Neural progenitor cell (in vitro differentiated cells): ENCODE measurements around the gene LEKR1. TPM values are rescaled to one million over a fixed set of nuclear protein-coding genes. Genes with fewer than 3 reads are reported as not detected.

Experiments used
- DNase-seq: peaks from one replicate; pipeline ENCODE4 v3.0.0-alpha.2; 2016; ENCODE audit warnings: low spot score
- H2AFZ ChIP-seq: fragments of 200-600 bp; sonication (generic); replicated peaks from 2 replicates; pipeline ENCODE4 v1.6.1; 2016; ENCODE audit warnings: antibody characterized with exemption
- H3F3A ChIP-seq: fragments of 200-600 bp; sonication (generic); 2 replicates; pipeline ENCODE4 v1.6.1; 2016; ENCODE audit warnings: antibody characterized with exemption, low read depth
- H3K27ac ChIP-seq: fragments of 200-600 bp; sonication (generic); 2 replicates; pipeline ENCODE4 v1.5.1; 2016; ENCODE audit warnings: mild to moderate bottlenecking
- H3K27me3 ChIP-seq: fragments of 200-600 bp; sonication (generic); 2 replicates; pipeline ENCODE4 v1.6.1; 2016; ENCODE audit warnings: mild to moderate bottlenecking, moderate library complexity
- H3K36me3 ChIP-seq: fragments of 200-600 bp; sonication (generic); 2 replicates; pipeline ENCODE4 v1.5.1; 2016
- H3K4me1 ChIP-seq: fragments of 200-600 bp; sonication (generic); 2 replicates; pipeline ENCODE4 v1.6.1; 2016; ENCODE audit warnings: mixed run types
- H3K4me2 ChIP-seq: fragments of 200-600 bp; sonication (generic); 2 replicates; pipeline ENCODE4 v1.6.1; 2016
- H3K4me3 ChIP-seq: fragments of 200-600 bp; sonication (generic); 2 replicates; pipeline ENCODE4 v1.5.1; 2016
- H3K79me2 ChIP-seq: fragments of 200-600 bp; sonication (generic); 2 replicates; pipeline ENCODE4 v1.6.1; 2016; ENCODE audit warnings: low read depth
- H3K9ac ChIP-seq: fragments of 200-600 bp; sonication (generic); 2 replicates; pipeline ENCODE4 v1.6.1; 2016
- H3K9me3 ChIP-seq: fragments of 200-600 bp; sonication (generic); 2 replicates; pipeline ENCODE4 v1.5.1; 2016; ENCODE audit warnings: low read depth
- H4K20me1 ChIP-seq: fragments of 200-600 bp; sonication (generic); 2 replicates; pipeline ENCODE4 v1.6.1; 2016; ENCODE audit warnings: low read depth
- H3K27ac Mint-ChIP-seq: 3 replicates; pipeline ENCODE4 v1.8.0; 2021; ENCODE audit warnings: mixed read lengths
- H3K27me3 Mint-ChIP-seq: 2 replicates; pipeline ENCODE4 v1.8.0; 2022; ENCODE audit warnings: low read depth, mild to moderate bottlenecking, inconsistent platforms, moderate library complexity, mixed read lengths; ENCODE audit not compliant: insufficient read depth
- H3K36me3 Mint-ChIP-seq: 3 replicates; pipeline ENCODE4 v1.8.0; 2021; ENCODE audit warnings: mixed read lengths
- H3K4me1 Mint-ChIP-seq: 3 replicates; pipeline ENCODE4 v1.8.0; 2021; ENCODE audit warnings: mixed read lengths
- H3K4me3 Mint-ChIP-seq: 3 replicates; pipeline ENCODE4 v1.8.0; 2021; ENCODE audit warnings: mild to moderate bottlenecking, moderate library complexity, mixed read lengths
- H3K9me3 Mint-ChIP-seq: 3 replicates; pipeline ENCODE4 v1.8.0; 2020; ENCODE audit warnings: mixed read lengths
- EZH2 ChIP-seq: fragments of 200-600 bp; sonication (generic); IDR thresholded peaks from 2 replicates; pipeline ENCODE4 v1.6.1; 2017; ENCODE audit warnings: antibody characterized with exemption, mild to moderate bottlenecking, moderate library complexity
- EZH2phosphoT487 ChIP-seq: fragments of 200-600 bp; sonication (generic); IDR thresholded peaks from 2 replicates; pipeline ENCODE4 v1.6.1; 2017; ENCODE audit warnings: antibody characterized with exemption
- total RNA-seq: library from RNA; depleted of rRNA; stranded (reverse); fragments of >200 nt; gene quantifications from 2 replicates; pipeline ENCODE4 v1.2.3, GENCODE V29; 2015; ENCODE audit warnings: low replicate concordance
- TF ChIP-seq, protein P1 (sequence below): fragments of 200-600 bp; sonication (generic); IDR thresholded peaks from 2 replicates; pipeline ENCODE4 v1.5.1; 2017; ENCODE audit warnings: antibody characterized with exemption, mild to moderate bottlenecking

The LEKR1 gene
- total RNA-seq, 1 donor from 2014 or later, result 1.9 TPM

GRCh38 chr3:157043771-157044170 is 217.6 kb downstream of the LEKR1 start:
- peaks cover 5% of the 10 kb centered on the region for H3K4me1 ChIP-seq
- no peak overlapping the region for H3K4me2 ChIP-seq
- H3K9me3 ChIP-seq, result no peaks in the 10 kb centered on the region
- no peak overlapping the region for H3K9ac ChIP-seq
- H3K36me3 Mint-ChIP-seq, result no peaks in the 10 kb centered on the region
- no peak overlapping the region for H3K27ac ChIP-seq
- H4K20me1 ChIP-seq, result no peaks in the 10 kb centered on the region
- no peaks in the 10 kb centered on the region for H3K27me3 Mint-ChIP-seq
- no peak overlapping the region for H3K27ac Mint-ChIP-seq
- TF ChIP-seq EZH2phosphoT487 (no peak), EZH2 (no peak)
- TF ChIP-seq, protein P1, sequence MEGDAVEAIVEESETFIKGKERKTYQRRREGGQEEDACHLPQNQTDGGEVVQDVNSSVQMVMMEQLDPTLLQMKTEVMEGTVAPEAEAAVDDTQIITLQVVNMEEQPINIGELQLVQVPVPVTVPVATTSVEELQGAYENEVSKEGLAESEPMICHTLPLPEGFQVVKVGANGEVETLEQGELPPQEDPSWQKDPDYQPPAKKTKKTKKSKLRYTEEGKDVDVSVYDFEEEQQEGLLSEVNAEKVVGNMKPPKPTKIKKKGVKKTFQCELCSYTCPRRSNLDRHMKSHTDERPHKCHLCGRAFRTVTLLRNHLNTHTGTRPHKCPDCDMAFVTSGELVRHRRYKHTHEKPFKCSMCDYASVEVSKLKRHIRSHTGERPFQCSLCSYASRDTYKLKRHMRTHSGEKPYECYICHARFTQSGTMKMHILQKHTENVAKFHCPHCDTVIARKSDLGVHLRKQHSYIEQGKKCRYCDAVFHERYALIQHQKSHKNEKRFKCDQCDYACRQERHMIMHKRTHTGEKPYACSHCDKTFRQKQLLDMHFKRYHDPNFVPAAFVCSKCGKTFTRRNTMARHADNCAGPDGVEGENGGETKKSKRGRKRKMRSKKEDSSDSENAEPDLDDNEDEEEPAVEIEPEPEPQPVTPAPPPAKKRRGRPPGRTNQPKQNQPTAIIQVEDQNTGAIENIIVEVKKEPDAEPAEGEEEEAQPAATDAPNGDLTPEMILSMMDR, result no peak
- no peak for DNase-seq
- no peak overlapping the region for H3K4me3 Mint-ChIP-seq
- H3K36me3 ChIP-seq, result no peaks in the 10 kb centered on the region
- H3F3A ChIP-seq, result no peaks in the 10 kb centered on the region
- no peak overlapping the region for H3K4me3 ChIP-seq
- no peaks in the 10 kb centered on the region for H3K4me1 Mint-ChIP-seq
- H2AFZ ChIP-seq, result no peak overlapping the region
- no peaks in the 10 kb centered on the region for H3K27me3 ChIP-seq
- no peaks in the 10 kb centered on the region for H3K9me3 Mint-ChIP-seq
- H3K79me2 ChIP-seq, result no peaks in the 10 kb centered on the region

GRCh38 chr3:157045238-157045850 is 219.2 kb downstream of the LEKR1 start:
- no peak overlapping the region for H3K27ac Mint-ChIP-seq
- H3K4me3 Mint-ChIP-seq, result no peak overlapping the region
- Histone ChIP-seq H3K4me2 (peak overlapping the region; percentile 8), H2AFZ (peak overlapping the region; percentile 97), H3F3A (no peaks in the 10 kb centered on the region), H3K9ac (no peak overlapping the region), H3K36me3 (no peaks in the 10 kb centered on the region), H4K20me1 (no peaks in the 10 kb centered on the region), H3K79me2 (no peaks in the 10 kb centered on the region), H3K9me3 (no peaks in the 10 kb centered on the region), H3K4me1 (peaks cover 5% of the 10 kb centered on the region), H3K27ac (no peak overlapping the region), H3K4me3 (no peak overlapping the region), H3K27me3 (no peaks in the 10 kb centered on the region)
- H3K36me3 Mint-ChIP-seq, result no peaks in the 10 kb centered on the region
- DNase-seq, result peak; percentile 29
- TF ChIP-seq EZH2phosphoT487 (no peak), EZH2 (no peak)
- TF ChIP-seq, protein P1, result no peak
- H3K27me3 Mint-ChIP-seq, result no peaks in the 10 kb centered on the region
- no peaks in the 10 kb centered on the region for H3K9me3 Mint-ChIP-seq
- H3K4me1 Mint-ChIP-seq, result no peaks in the 10 kb centered on the region

- Histone ChIP-seq H3K4me3 (no peak overlapping the region), H3K4me2 (no peak overlapping the region), H3K27me3 (no peaks in the 10 kb centered on the region), H3F3A (no peaks in the 10 kb centered on the region), H3K79me2 (no peaks in the 10 kb centered on the region), H3K27ac (no peak overlapping the region), H4K20me1 (no peaks in the 10 kb centered on the region), H3K9ac (no peak overlapping the region), H3K36me3 (no peaks in the 10 kb centered on the region), H3K4me1 (peaks cover 5% of the 10 kb centered on the region), H3K9me3 (no peaks in the 10 kb centered on the region), H2AFZ (no peak overlapping the region)
- Mint-ChIP-seq H3K27me3 (no peaks in the 10 kb centered on the region), H3K4me1 (no peaks in the 10 kb centered on the region), H3K4me3 (no peak overlapping the region), H3K27ac (no peak overlapping the region), H3K36me3 (no peaks in the 10 kb centered on the region), H3K9me3 (no peaks in the 10 kb centered on the region)
- TF ChIP-seq EZH2 (no peak), EZH2phosphoT487 (no peak)
- TF ChIP-seq, protein P1, result no peak
- DNase-seq, result no peak
These were observed 220.4 kb downstream of the LEKR1 start for GRCh38 chr3:157046520-157046919.
